ENCODE results near the gene NISCH. TPM values are rescaled to one million over a fixed set of nuclear protein-coding genes. Genes with fewer than 3 reads are reported as not detected.

The NISCH gene
- total RNA-seq, 3 donors from 2014 or later = 67.7 to 119 (median 108) TPM

DNA sequence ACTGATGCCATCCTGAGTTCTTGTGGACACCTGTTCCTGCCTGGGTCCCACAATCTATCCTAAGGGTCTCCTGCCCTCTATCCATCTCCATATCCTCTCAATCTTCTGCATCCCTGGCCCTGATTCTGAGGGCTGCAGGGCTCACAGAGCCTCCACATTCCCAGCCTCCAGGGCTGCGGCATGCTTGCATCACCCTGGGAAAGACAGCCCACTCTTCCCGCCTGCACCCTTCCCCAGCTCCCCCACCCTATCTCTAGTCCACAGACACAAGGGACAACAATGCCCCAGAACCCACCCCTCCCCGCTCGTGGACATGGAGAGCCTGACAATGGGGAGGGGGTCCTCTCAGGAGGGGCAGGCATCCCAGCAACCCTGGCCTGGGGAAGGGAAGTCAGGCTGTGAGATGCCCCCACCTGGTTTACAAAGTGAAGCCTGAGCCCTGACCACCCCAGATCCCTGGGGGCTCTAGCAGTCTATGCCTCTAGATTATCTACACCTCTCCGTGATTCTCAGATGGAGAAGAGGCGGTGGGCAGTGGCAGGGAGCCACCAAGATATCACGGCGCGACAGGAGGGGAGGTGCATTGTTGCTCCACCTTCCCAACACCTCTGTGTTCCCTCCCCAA is 20.8 kb upstream of the NISCH start:
- no peak for TF ChIP-seq POLR2A (IDR thresholded peaks at IDR 0.05)
- TF ChIP-seq, protein P1, sequence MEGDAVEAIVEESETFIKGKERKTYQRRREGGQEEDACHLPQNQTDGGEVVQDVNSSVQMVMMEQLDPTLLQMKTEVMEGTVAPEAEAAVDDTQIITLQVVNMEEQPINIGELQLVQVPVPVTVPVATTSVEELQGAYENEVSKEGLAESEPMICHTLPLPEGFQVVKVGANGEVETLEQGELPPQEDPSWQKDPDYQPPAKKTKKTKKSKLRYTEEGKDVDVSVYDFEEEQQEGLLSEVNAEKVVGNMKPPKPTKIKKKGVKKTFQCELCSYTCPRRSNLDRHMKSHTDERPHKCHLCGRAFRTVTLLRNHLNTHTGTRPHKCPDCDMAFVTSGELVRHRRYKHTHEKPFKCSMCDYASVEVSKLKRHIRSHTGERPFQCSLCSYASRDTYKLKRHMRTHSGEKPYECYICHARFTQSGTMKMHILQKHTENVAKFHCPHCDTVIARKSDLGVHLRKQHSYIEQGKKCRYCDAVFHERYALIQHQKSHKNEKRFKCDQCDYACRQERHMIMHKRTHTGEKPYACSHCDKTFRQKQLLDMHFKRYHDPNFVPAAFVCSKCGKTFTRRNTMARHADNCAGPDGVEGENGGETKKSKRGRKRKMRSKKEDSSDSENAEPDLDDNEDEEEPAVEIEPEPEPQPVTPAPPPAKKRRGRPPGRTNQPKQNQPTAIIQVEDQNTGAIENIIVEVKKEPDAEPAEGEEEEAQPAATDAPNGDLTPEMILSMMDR (IDR thresholded peaks at IDR 0.05) = no peak
- TF ChIP-seq POLR2AphosphoS5 (IDR thresholded peaks at IDR 0.05) = no peak
- intact Hi-C loops (cut with DNase I; ENCODE audit: low total_unique reads) = no loop called here
- peaks cover 9 to 22% of the 10 kb centered on the region in 2 donors for H3K4me1 ChIP-seq
- H3K27me3 ChIP-seq = no peaks in the 10 kb centered on the region
- no peaks in the 10 kb centered on the region for H3K9me3 ChIP-seq
- H3K36me3 ChIP-seq = no peaks in the 10 kb centered on the region
- peak in 1 of 2 donors; percentile 43 for DNase-seq (ENCODE audit: low spot score in 2 of 2)
- H3K27ac ChIP-seq = peak overlapping the region; percentile 48 to 85
- no peak overlapping the region for H3K4me3 ChIP-seq

DNA sequence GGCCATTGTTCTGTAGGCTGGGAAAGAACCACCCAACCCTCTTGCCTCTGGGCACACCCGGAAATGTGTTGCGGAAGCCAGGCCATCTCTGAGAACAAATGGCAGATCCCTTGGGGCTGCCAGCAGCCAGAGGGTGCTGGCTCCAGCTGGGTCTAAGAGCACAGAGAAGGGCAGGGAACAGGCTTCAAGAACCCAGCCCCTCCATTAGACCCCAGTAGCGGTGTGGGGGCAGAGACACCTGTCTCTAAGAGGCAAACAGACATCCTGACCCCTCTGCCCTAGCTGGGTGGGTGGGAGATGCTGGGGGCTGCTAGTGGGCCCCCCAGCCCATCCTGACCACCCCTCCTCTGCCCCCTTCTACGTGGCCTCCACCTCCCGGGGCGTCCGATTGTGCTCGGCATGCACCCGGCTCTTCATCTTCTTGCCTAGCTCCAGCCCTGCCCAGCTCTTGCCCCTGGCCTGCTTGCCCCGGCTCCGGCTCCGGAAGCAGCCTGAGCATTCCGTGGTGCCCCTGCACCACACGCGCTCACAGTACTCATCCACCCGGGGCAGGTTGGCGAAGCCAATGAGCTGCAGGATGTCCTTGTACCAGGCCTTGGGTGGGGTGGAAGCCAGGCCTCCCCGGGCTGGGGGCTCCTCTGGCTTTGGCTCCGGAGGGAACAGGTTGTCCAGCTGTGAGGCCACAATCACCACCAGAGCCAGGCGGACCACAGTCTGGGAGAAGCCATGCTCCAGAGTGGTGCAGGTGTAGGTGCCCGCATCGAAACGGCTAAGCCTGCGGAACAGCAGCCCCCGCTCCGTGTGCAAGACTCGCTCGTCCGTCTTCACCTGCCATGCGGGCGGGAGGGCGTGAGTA is 19.9 kb upstream of the NISCH start:
- Histone ChIP-seq H3K36me3 (no peaks in the 10 kb centered on the region), H3K4me1 (peaks cover 9 to 22% of the 10 kb centered on the region in 2 donors), H3K27me3 (no peaks in the 10 kb centered on the region), H3K9me3 (no peaks in the 10 kb centered on the region), H3K27ac (peak overlapping the region; percentile 48 to 85), H3K4me3 (no peak overlapping the region)
- DNase-seq (ENCODE audit: low spot score in 2 of 2) = peak in 1 of 2 donors; percentile 48
- TF ChIP-seq, protein P1 (IDR thresholded peaks at IDR 0.05) = no peak
- peak in 1 of 3 donors; percentile 29 for TF ChIP-seq POLR2AphosphoS5 (IDR thresholded peaks at IDR 0.05)
- no peak for TF ChIP-seq POLR2A (IDR thresholded peaks at IDR 0.05)
- intact Hi-C loops (cut with DNase I; ENCODE audit: low total_unique reads) = no loop called here

GRCh38 chr3:52436500-52437149 is 18.8 kb upstream of the NISCH start:
- Histone ChIP-seq H3K4me3 (no peak overlapping the region), H3K27me3 (no peaks in the 10 kb centered on the region), H3K4me1 (peaks cover 9 to 22% of the 10 kb centered on the region in 2 donors), H3K36me3 (no peaks in the 10 kb centered on the region), H3K9me3 (no peaks in the 10 kb centered on the region), H3K27ac (peak overlapping the region; percentile 48 to 85)
- intact Hi-C loops (cut with DNase I; ENCODE audit: low total_unique reads) = no loop called here
- no peak for TF ChIP-seq POLR2AphosphoS5 (IDR thresholded peaks at IDR 0.05)
- TF ChIP-seq, protein P1 (IDR thresholded peaks at IDR 0.05) = no peak
- no peak for TF ChIP-seq POLR2A (IDR thresholded peaks at IDR 0.05)
- peak in 1 of 2 donors; percentile 45 for DNase-seq (ENCODE audit: low spot score in 2 of 2)

- TF ChIP-seq POLR2AphosphoS5 (IDR thresholded peaks at IDR 0.05) (no peak), POLR2A (IDR thresholded peaks at IDR 0.05) (no peak)
- TF ChIP-seq, protein P1 (IDR thresholded peaks at IDR 0.05) = no peak
- no peaks in the 10 kb centered on the region for H3K27me3 ChIP-seq
- DNase-seq (ENCODE audit: low spot score in 2 of 2) = peak; percentile 70 to 81
- peak overlapping the region in 1 of 3 donors; percentile 44 for H3K4me3 ChIP-seq
- H3K36me3 ChIP-seq = no peaks in the 10 kb centered on the region
- no peaks in the 10 kb centered on the region for H3K9me3 ChIP-seq
- intact Hi-C loops (cut with DNase I; ENCODE audit: low total_unique reads) = no loop called here
- peaks cover 9 to 15% of the 10 kb centered on the region in 2 donors for H3K4me1 ChIP-seq
- peak overlapping the region; percentile 38 to 85 for H3K27ac ChIP-seq
These were observed 17.9 kb upstream of the NISCH start for GRCh38 chr3:52437326-52438103.

All from breast epithelium (tissue), 4 donors.